ENCODE data around the gene AGPAT3.

AGPAT3 gene

DNA sequence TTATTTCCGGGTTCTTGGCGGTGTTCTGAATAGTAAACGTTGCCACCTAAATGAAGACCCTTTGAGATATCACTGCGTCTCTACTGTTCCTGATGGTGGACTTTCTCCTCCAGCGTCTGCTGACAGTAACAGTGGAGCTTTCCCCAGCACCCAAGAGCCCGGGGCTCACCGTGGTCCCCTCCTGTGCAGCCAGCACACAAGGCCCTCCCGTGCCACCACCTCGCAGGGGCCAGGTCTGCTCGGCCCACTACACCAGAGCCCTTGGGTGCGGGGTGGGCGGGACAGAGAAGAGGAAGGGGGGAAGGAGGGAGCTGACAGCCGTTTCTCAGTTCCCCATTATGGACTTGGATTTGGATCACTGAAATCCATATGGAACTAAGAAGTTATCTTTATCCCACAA, 85.9 kb downstream of the AGPAT3 start:
- no peak overlapping the region for H2AK5ac ChIP-seq (ENCODE audit: low read depth, low read length)
- H3K4ac ChIP-seq (ENCODE audit: low read length), result no peak overlapping the region
- peaks cover 4 to 5% of the 10 kb centered on the region in 2 donors for H3K4me1 ChIP-seq (ENCODE audit: control insufficient read depth in 2 of 2, insufficient read depth in 1 of 2, low read depth in 1 of 2, low read length in 2 of 2)
- no peak overlapping the region for H3K4me2 ChIP-seq (ENCODE audit: insufficient read depth, low read length, poor library complexity, severe bottlenecking)
- peaks cover 0 to 5% of the 10 kb centered on the region in 2 donors for H3K36me3 ChIP-seq (replicated peaks in 1 of 2; ENCODE audit: control insufficient read depth in 2 of 2, insufficient read depth in 2 of 2, low read length in 2 of 2)
- WGBS, 2 donors (ENCODE audit: extremely low coverage in 2 of 2, insufficient read length in 2 of 2, insufficient replicate concordance in 1 of 2), result no CpG with 5 or more reads among the region's 13 CpGs
- no peak overlapping the region for H3K23ac ChIP-seq (ENCODE audit: low read depth, low read length, poor library complexity)
- no peak overlapping the region for H4K8ac ChIP-seq (ENCODE audit: low read depth, low read length)
- DNase-seq (ENCODE audit: low spot score), result no peak
- no peak overlapping the region for H3K9ac ChIP-seq (ENCODE audit: low read depth, low read length, poor library complexity)
- H3K27me3 ChIP-seq (ENCODE audit: control insufficient read depth in 3 of 3, insufficient read depth in 3 of 3, low read depth in 1 of 3, low read length in 3 of 3), result no peaks in the 10 kb centered on the region
- no peak overlapping the region for H3K14ac ChIP-seq (ENCODE audit: low read length)
- H2BK5ac ChIP-seq (ENCODE audit: low read length), result no peak overlapping the region
- H2BK120ac ChIP-seq (ENCODE audit: low read depth, low read length), result no peak overlapping the region
- no peak overlapping the region for H3K18ac ChIP-seq (ENCODE audit: low read length)
- H4K91ac ChIP-seq (ENCODE audit: low read depth, low read length, poor library complexity), result no peak overlapping the region
- no peak overlapping the region for H3K27ac ChIP-seq (replicated peaks; ENCODE audit: low read length)
- no peak overlapping the region for H2AFZ ChIP-seq (ENCODE audit: low read length)
- H2BK12ac ChIP-seq (ENCODE audit: low read length), result no peak overlapping the region
- peaks cover 4 to 7% of the 10 kb centered on the region in 2 donors for H3K9me3 ChIP-seq (replicated peaks in 1 of 2; ENCODE audit: control insufficient read depth in 2 of 2, insufficient read depth in 1 of 2, low read depth in 1 of 2, low read length in 2 of 2)
- no peak overlapping the region for H2BK15ac ChIP-seq (ENCODE audit: low read length)
- no peaks in the 10 kb centered on the region for H3K79me1 ChIP-seq (ENCODE audit: low read depth, low read length)
- no peak overlapping the region for H3K4me3 ChIP-seq (ENCODE audit: low read length in 2 of 2)

DNA sequence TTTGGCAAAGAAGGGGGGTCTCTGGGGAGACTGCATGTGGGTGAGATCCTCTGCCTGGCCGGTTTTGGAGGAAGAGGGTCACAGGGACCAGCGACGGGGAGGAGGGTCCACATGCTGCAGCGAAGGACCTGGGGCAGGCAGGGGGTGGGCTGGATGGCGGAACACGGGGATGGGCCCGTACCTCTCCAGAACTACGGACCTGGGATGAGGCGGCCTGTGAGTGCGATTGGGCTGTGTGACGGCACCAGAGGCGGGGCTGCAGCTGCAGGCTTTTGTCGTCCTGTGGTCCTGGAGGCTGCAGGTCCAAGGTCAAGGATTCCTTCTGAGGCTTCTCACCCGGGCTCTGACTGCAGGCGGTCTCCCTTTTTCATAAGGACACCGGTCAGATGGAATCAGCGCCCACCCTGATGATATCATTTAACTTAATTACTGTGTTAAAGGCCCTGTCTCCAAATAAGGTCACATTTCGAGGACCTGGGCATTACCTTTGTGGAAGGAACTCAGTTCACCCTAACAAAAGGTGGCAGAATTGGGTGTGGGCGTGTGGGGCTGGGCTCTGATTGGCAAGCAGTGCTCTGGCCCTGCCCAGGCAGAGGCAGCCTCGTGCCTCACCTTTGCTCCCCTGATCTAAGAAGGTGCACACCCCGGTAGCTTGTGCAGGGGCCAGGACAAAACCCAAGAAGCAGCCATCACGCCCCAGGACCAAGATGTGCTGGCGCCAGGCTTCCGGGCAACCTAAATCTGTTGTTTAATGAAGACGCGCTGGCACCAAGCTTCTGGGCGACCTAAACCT, 87.1 kb downstream of the AGPAT3 start:
- Histone ChIP-seq H3K4ac (ENCODE audit: low read length) (no peak overlapping the region), H3K23ac (ENCODE audit: low read depth, low read length, poor library complexity) (no peak overlapping the region), H2BK15ac (ENCODE audit: low read length) (peak overlapping the region; percentile 6), H3K27ac (replicated peaks; ENCODE audit: low read length) (no peak overlapping the region), H2BK5ac (ENCODE audit: low read length) (no peak overlapping the region), H3K4me1 (ENCODE audit: control insufficient read depth in 2 of 2, insufficient read depth in 1 of 2, low read depth in 1 of 2, low read length in 2 of 2) (peaks cover 6 to 7% of the 10 kb centered on the region in 2 donors), H3K9ac (ENCODE audit: low read depth, low read length, poor library complexity) (no peak overlapping the region), H4K8ac (ENCODE audit: low read depth, low read length) (no peak overlapping the region), H2BK120ac (ENCODE audit: low read depth, low read length) (no peak overlapping the region), H3K18ac (ENCODE audit: low read length) (peak overlapping the region; percentile 27), H3K4me3 (ENCODE audit: low read length in 2 of 2) (no peak overlapping the region), H2BK12ac (ENCODE audit: low read length) (no peak overlapping the region), H3K27me3 (ENCODE audit: control insufficient read depth in 3 of 3, insufficient read depth in 3 of 3, low read depth in 1 of 3, low read length in 3 of 3) (no peaks in the 10 kb centered on the region), H3K36me3 (replicated peaks in 1 of 2; ENCODE audit: control insufficient read depth in 2 of 2, insufficient read depth in 2 of 2, low read length in 2 of 2) (no peaks in the 10 kb centered on the region), H2AFZ (ENCODE audit: low read length) (no peak overlapping the region), H3K4me2 (ENCODE audit: insufficient read depth, low read length, poor library complexity, severe bottlenecking) (no peak overlapping the region), H3K14ac (ENCODE audit: low read length) (no peak overlapping the region), H3K9me3 (replicated peaks in 1 of 2; ENCODE audit: control insufficient read depth in 2 of 2, insufficient read depth in 1 of 2, low read depth in 1 of 2, low read length in 2 of 2) (peaks cover 4 to 7% of the 10 kb centered on the region in 2 donors), H2AK5ac (ENCODE audit: low read depth, low read length) (peak overlapping the region; percentile 49), H4K91ac (ENCODE audit: low read depth, low read length, poor library complexity) (no peak overlapping the region), H3K79me1 (ENCODE audit: low read depth, low read length) (no peaks in the 10 kb centered on the region)
- WGBS, 2 donors (ENCODE audit: extremely low coverage in 2 of 2, insufficient read length in 2 of 2, insufficient replicate concordance in 1 of 2), result no CpG with 5 or more reads among the region's 27 CpGs
- no peak for DNase-seq (ENCODE audit: low spot score)

DNA sequence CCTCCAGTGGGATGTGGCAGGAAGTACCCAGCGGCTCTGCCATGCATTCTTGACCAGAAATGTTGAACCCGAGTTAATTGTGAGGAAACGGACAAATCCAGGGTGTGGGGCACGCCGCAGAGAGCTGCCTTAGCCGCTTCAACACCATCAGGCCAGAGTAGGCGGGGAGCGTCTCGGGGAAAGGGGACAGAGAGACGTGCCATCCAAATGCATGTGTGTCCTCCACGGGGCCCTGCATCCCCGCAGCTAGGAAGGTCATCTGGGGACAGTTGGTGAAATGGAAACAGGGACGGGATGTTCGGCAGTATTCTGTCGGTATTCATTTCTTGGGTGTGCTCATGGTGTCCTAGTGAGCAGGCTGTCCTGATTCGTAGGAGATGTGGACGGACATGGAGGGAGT, 88.0 kb downstream of the AGPAT3 start:
- Histone ChIP-seq H3K4me2 (ENCODE audit: insufficient read depth, low read length, poor library complexity, severe bottlenecking) (no peak overlapping the region), H3K18ac (ENCODE audit: low read length) (no peak overlapping the region), H2BK15ac (ENCODE audit: low read length) (no peak overlapping the region), H3K4ac (ENCODE audit: low read length) (no peak overlapping the region), H2BK12ac (ENCODE audit: low read length) (no peak overlapping the region), H3K4me3 (ENCODE audit: low read length in 2 of 2) (no peak overlapping the region), H2BK5ac (ENCODE audit: low read length) (no peak overlapping the region), H3K23ac (ENCODE audit: low read depth, low read length, poor library complexity) (no peak overlapping the region), H3K79me1 (ENCODE audit: low read depth, low read length) (no peaks in the 10 kb centered on the region), H3K9me3 (replicated peaks in 1 of 2; ENCODE audit: control insufficient read depth in 2 of 2, insufficient read depth in 1 of 2, low read depth in 1 of 2, low read length in 2 of 2) (peaks cover 4 to 7% of the 10 kb centered on the region in 2 donors), H3K4me1 (ENCODE audit: control insufficient read depth in 2 of 2, insufficient read depth in 1 of 2, low read depth in 1 of 2, low read length in 2 of 2) (peaks cover 6 to 10% of the 10 kb centered on the region in 2 donors), H3K9ac (ENCODE audit: low read depth, low read length, poor library complexity) (no peak overlapping the region), H3K27ac (replicated peaks; ENCODE audit: low read length) (no peak overlapping the region), H3K36me3 (replicated peaks in 1 of 2; ENCODE audit: control insufficient read depth in 2 of 2, insufficient read depth in 2 of 2, low read length in 2 of 2) (no peaks in the 10 kb centered on the region), H2AK5ac (ENCODE audit: low read depth, low read length) (peak overlapping the region; percentile 60), H4K91ac (ENCODE audit: low read depth, low read length, poor library complexity) (no peak overlapping the region), H4K8ac (ENCODE audit: low read depth, low read length) (no peak overlapping the region), H2AFZ (ENCODE audit: low read length) (no peak overlapping the region), H3K27me3 (ENCODE audit: control insufficient read depth in 3 of 3, insufficient read depth in 3 of 3, low read depth in 1 of 3, low read length in 3 of 3) (no peaks in the 10 kb centered on the region), H3K14ac (ENCODE audit: low read length) (peak overlapping the region; percentile 17), H2BK120ac (ENCODE audit: low read depth, low read length) (no peak overlapping the region)
- DNase-seq (ENCODE audit: low spot score), result no peak
- WGBS, 2 donors (ENCODE audit: extremely low coverage in 2 of 2, insufficient read length in 2 of 2, insufficient replicate concordance in 1 of 2), result no CpG with 5 or more reads among the region's 17 CpGs

- H2BK15ac ChIP-seq (ENCODE audit: low read length), result no peak overlapping the region
- H3K23ac ChIP-seq (ENCODE audit: low read depth, low read length, poor library complexity), result no peak overlapping the region
- H3K4ac ChIP-seq (ENCODE audit: low read length), result no peak overlapping the region
- peak overlapping the region; percentile 5 for H2AK5ac ChIP-seq (ENCODE audit: low read depth, low read length)
- H3K18ac ChIP-seq (ENCODE audit: low read length), result peak overlapping the region; percentile 32
- no peak overlapping the region for H2BK120ac ChIP-seq (ENCODE audit: low read depth, low read length)
- H3K14ac ChIP-seq (ENCODE audit: low read length), result peak overlapping the region; percentile 27
- no peak overlapping the region for H3K4me3 ChIP-seq (ENCODE audit: low read length in 2 of 2)
- H4K91ac ChIP-seq (ENCODE audit: low read depth, low read length, poor library complexity), result no peak overlapping the region
- H3K4me1 ChIP-seq (ENCODE audit: control insufficient read depth in 2 of 2, insufficient read depth in 1 of 2, low read depth in 1 of 2, low read length in 2 of 2), result peaks cover 6 to 20% of the 10 kb centered on the region in 2 donors
- H3K9ac ChIP-seq (ENCODE audit: low read depth, low read length, poor library complexity), result no peak overlapping the region
- peaks cover 0 to 8% of the 10 kb centered on the region in 2 donors for H3K36me3 ChIP-seq (replicated peaks in 1 of 2; ENCODE audit: control insufficient read depth in 2 of 2, insufficient read depth in 2 of 2, low read length in 2 of 2)
- H2BK5ac ChIP-seq (ENCODE audit: low read length), result no peak overlapping the region
- WGBS, 2 donors (ENCODE audit: extremely low coverage in 2 of 2, insufficient read length in 2 of 2, insufficient replicate concordance in 1 of 2), result no CpG with 5 or more reads among the region's 11 CpGs
- no peak overlapping the region for H2AFZ ChIP-seq (ENCODE audit: low read length)
- H3K9me3 ChIP-seq (replicated peaks in 1 of 2; ENCODE audit: control insufficient read depth in 2 of 2, insufficient read depth in 1 of 2, low read depth in 1 of 2, low read length in 2 of 2), result peaks cover 4 to 12% of the 10 kb centered on the region in 2 donors
- H3K79me1 ChIP-seq (ENCODE audit: low read depth, low read length), result peaks cover 8% of the 10 kb centered on the region
- no peak overlapping the region for H4K8ac ChIP-seq (ENCODE audit: low read depth, low read length)
- no peak overlapping the region for H3K27ac ChIP-seq (replicated peaks; ENCODE audit: low read length)
- H3K27me3 ChIP-seq (ENCODE audit: control insufficient read depth in 3 of 3, insufficient read depth in 3 of 3, low read depth in 1 of 3, low read length in 3 of 3), result peaks cover 0 to 7% (median 0%) of the 10 kb centered on the region in 3 experiments
- no peak overlapping the region for H2BK12ac ChIP-seq (ENCODE audit: low read length)
- DNase-seq (ENCODE audit: low spot score), result no peak
- no peak overlapping the region for H3K4me2 ChIP-seq (ENCODE audit: insufficient read depth, low read length, poor library complexity, severe bottlenecking)
These were observed 89.0 kb downstream of the AGPAT3 start for GRCh38 chr21:43954042-43954441.

All from neuronal stem cell (in vitro differentiated cells).